Articular chondrocyte of knee joint (primary cell): Measurements from ENCODE around the gene PPEF1. TPM values are rescaled to one million over a fixed set of nuclear protein-coding genes. Genes with fewer than 3 reads are reported as not detected.

ENCODE experiments used
- total RNA-seq: library from RNA; depleted of rRNA; stranded (reverse); fragments of >200 nt; gene quantifications from 2 replicates; pipeline ENCODE4 v1.2.3, GENCODE V29; 2012

PPEF1 gene
- 0.11 TPM in 1 of 2 replicates, not detected in the other for total RNA-seq

GRCh38 chrX:18707426-18708049, at the start of gene PPEF1:
PPEF1 (plus strand) TSS chrX:18707645; CDS start chrX:18707781, 136 bp downstream.

GRCh38 chrX:18672008-18672407, 35.4 kb upstream of the PPEF1 start, which contains the start of gene RS1:
RS1 (minus strand) TSS chrX:18672108; CDS start chrX:18672068, 40 bp downstream.

Other genes with a start within 250 kb of the PPEF1 start
- gene RS1, start 35.5 kb upstream of the PPEF1 start, total RNA-seq = not detected in 2 replicates